Measurements from ENCODE around the gene MRPS33. TPM values are rescaled to one million over a fixed set of nuclear protein-coding genes. Genes with fewer than 3 reads are reported as not detected.

Gene MRPS33
- total and polyA plus RNA-seq, 2 of the 8 experiments (the other 6 are each of a cell fraction or from before 2014, with no cell fraction given): 22.9 to 62.6 TPM

- Histone ChIP-seq H2BK20ac (ENCODE audit: low read length) (no peak overlapping the region), H2AFZ (ENCODE audit: low read length) (no peak overlapping the region), H3K9ac (replicated peaks in 1 of 4; ENCODE audit: extremely low read depth in 1 of 4, low read depth in 3 of 4, low read length in 3 of 4) (no peak overlapping the region), H3K27ac (ENCODE audit: low read depth, low read length) (no peak overlapping the region), H3K79me2 (ENCODE audit: control insufficient read depth in 1 of 2, insufficient read depth in 2 of 2, low read length in 2 of 2) (no peaks in the 10 kb centered on the region), H2BK120ac (replicated peaks; ENCODE audit: low read depth, low read length) (no peak overlapping the region), H3K18ac (ENCODE audit: extremely low read depth, low read length) (no peak overlapping the region), H3K36me3 (ENCODE audit: control insufficient read depth in 2 of 4, insufficient read depth in 4 of 4, low read length in 3 of 4) (no peaks in the 10 kb centered on the region), H4K8ac (ENCODE audit: extremely low read depth, insufficient read depth, low read length) (no peak overlapping the region), H3K79me1 (ENCODE audit: low read depth, low read length) (no peaks in the 10 kb centered on the region), H3K14ac (ENCODE audit: insufficient read length) (no peak overlapping the region), H3K56ac (replicated peaks; ENCODE audit: insufficient read length, low read depth, low read length) (no peak overlapping the region), H3K4me3 (ENCODE audit: extremely low read depth in 1 of 4, insufficient read depth in 2 of 4, low read depth in 3 of 4, low read length in 4 of 4) (no peak overlapping the region), H4K20me1 (replicated peaks in 1 of 2; ENCODE audit: control insufficient read depth in 1 of 2, insufficient read depth in 2 of 2, low read length in 2 of 2) (no peaks in the 10 kb centered on the region), H3K4me1 (replicated peaks in 1 of 4; ENCODE audit: control insufficient read depth in 3 of 4, insufficient read depth in 4 of 4, low read length in 3 of 4) (no peaks in the 10 kb centered on the region), H3K4me2 (ENCODE audit: insufficient read depth in 1 of 2, low read depth in 2 of 2, low read length in 2 of 2) (no peak overlapping the region), H3K9me3 (ENCODE audit: insufficient read depth in 2 of 2, low read depth in 1 of 2, low read length in 1 of 2) (no peaks in the 10 kb centered on the region), H2BK12ac (ENCODE audit: low read depth, low read length) (no peak overlapping the region), H4K5ac (ENCODE audit: insufficient read length, low read depth, low read length) (no peak overlapping the region), H2BK15ac (ENCODE audit: low read length) (no peak overlapping the region), H3K4ac (replicated peaks; ENCODE audit: insufficient read length, low read depth, low read length) (no peak overlapping the region), H3K23me2 (ENCODE audit: low read depth, low read length) (no peaks in the 10 kb centered on the region), H2BK5ac (ENCODE audit: low read depth, low read length) (no peak overlapping the region), H3K23ac (ENCODE audit: insufficient read length) (no peak overlapping the region), H3K27me3 (replicated peaks in 1 of 4; ENCODE audit: control insufficient read depth in 3 of 4, extremely low read depth in 1 of 4, insufficient read depth in 3 of 4, low read length in 3 of 4) (no peaks in the 10 kb centered on the region), H2AK5ac (ENCODE audit: low read depth, low read length) (no peak overlapping the region), H4K91ac (replicated peaks; ENCODE audit: insufficient read length, low read length) (no peak overlapping the region)
- WGBS, 2 experiments (ENCODE audit: extremely low coverage in 1 of 2, insufficient coverage in 1 of 2, insufficient read length in 1 of 2, insufficient replicate concordance in 2 of 2, low coverage in 1 of 2, low lambda C conversion rate in 2 of 2, missing lambda C conversion rate in 1 of 2): 79% methylated on average over 4 of the region's 4 CpGs; no CpG with 5 or more reads in 1 of the 2 experiments
- DNase-seq (ENCODE audit: low read depth in 1 of 2, low spot score in 2 of 2) (no peak), FAIRE-seq (no peak)
- CTCF ChIA-PET (ENCODE audit: partially characterized antibody): interaction anchor here (0.6 to 1.1 kb wide), 2 partner anchors 21 to 64 kb away, joined by 3 to 4 read pairs; no protein-coding TSS in a partner anchor
- POLR2A ChIA-PET (ENCODE audit: partially characterized antibody): no interaction called here
- TF ChIP-seq SIN3A (conservative IDR thresholded peaks at IDR 0.05 in 1 of 2, IDR thresholded peaks at IDR 0.05 in 1 of 2; ENCODE audit: low read depth in 1 of 2, low read length in 2 of 2) (no peak), HDAC6 (IDR thresholded peaks at IDR 0.05; ENCODE audit: low read depth, low read length) (no peak), TBP (IDR thresholded peaks at IDR 0.05; ENCODE audit: low read depth, low read length) (no peak), GTF2F1 (IDR thresholded peaks at IDR 0.05; ENCODE audit: borderline replicate concordance, low read depth, low read length) (no peak), ASH2L (IDR thresholded peaks at IDR 0.05; ENCODE audit: low read length) (no peak), SAP30 (IDR thresholded peaks at IDR 0.05; ENCODE audit: insufficient read depth, insufficient replicate concordance, low read length) (no peak), SP1 (IDR thresholded peaks at IDR 0.05; ENCODE audit: low read depth, low read length) (no peak), BACH1 (IDR thresholded peaks at IDR 0.05; ENCODE audit: low read length) (no peak), TEAD4 (IDR thresholded peaks at IDR 0.05; ENCODE audit: low read depth, low read length) (no peak), ZNF274 (IDR thresholded peaks at IDR 0.05; ENCODE audit: borderline replicate concordance, extremely low read depth, low read length) (no peak), RNF2 (IDR thresholded peaks at IDR 0.05; ENCODE audit: borderline replicate concordance, low read depth, low read length, missing control alignments, poor library complexity, severe bottlenecking) (no peak)
- TF ChIP-seq, protein P1, sequence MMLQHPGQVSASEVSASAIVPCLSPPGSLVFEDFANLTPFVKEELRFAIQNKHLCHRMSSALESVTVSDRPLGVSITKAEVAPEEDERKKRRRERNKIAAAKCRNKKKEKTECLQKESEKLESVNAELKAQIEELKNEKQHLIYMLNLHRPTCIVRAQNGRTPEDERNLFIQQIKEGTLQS (IDR thresholded peaks at IDR 0.05; ENCODE audit: insufficient read depth, low read depth, low read length): no peak
Measured at GRCh38 chr7:140990193-140990962, 24.4 kb downstream of the MRPS33 start.

Data from H1 (cell line).